ENCODE results near the gene RASGEF1C. TPM values are rescaled to one million over a fixed set of nuclear protein-coding genes. Genes with fewer than 3 reads are reported as not detected.

The RASGEF1C gene
- total and polyA plus RNA-seq, 10 of the 15 experiments (the other 5 are each of a cell fraction or from before 2014, with no cell fraction given): not detected

GRCh38 chr5:180154821-180155364 is 54.1 kb downstream of the RASGEF1C start:
- no peaks in the 10 kb centered on the region for H3K36me3 ChIP-seq (ENCODE audit: control insufficient read depth in 2 of 2, insufficient read depth in 2 of 2, low read length in 1 of 2)
- ATAC-seq: no peak
- no peak overlapping the region for H2AFZ ChIP-seq (ENCODE audit: control insufficient read depth, low read depth, low read length)
- H3K4me1 ChIP-seq (ENCODE audit: control insufficient read depth, insufficient read depth, low read length): no peaks in the 10 kb centered on the region
- no TSS peak for BruUV-seq (replicated peaks)
- H3K79me2 ChIP-seq (ENCODE audit: control insufficient read depth, insufficient read depth, low read length): no peaks in the 10 kb centered on the region
- intact Hi-C loops (cut with micrococcal nuclease; ENCODE audit: unreplicated experiment): no loop called here
- SMC1A ChIA-PET (ENCODE audit: uncharacterized antibody, unreplicated experiment): no interaction called here
- TF ChIP-seq BACH1 (IDR thresholded peaks at IDR 0.05; ENCODE audit: borderline replicate concordance) (no peak), TCF3 (IDR thresholded peaks at IDR 0.05; ENCODE audit: borderline replicate concordance, insufficient read depth, low read depth, low read length) (no peak), IRF5 (IDR thresholded peaks at IDR 0.05; ENCODE audit: borderline replicate concordance) (no peak), SUPT20H (IDR thresholded peaks at IDR 0.05; ENCODE audit: borderline replicate concordance, control insufficient read depth, low read depth, low read length) (no peak), WRNIP1 (IDR thresholded peaks at IDR 0.05; ENCODE audit: borderline replicate concordance, low read depth, low read length) (no peak), E4F1 (IDR thresholded peaks at IDR 0.05; ENCODE audit: borderline replicate concordance, partially characterized antibody) (no peak), KLF5 (IDR thresholded peaks at IDR 0.05; ENCODE audit: partially characterized antibody) (no peak), RFX5 (IDR thresholded peaks at IDR 0.05; ENCODE audit: low read depth, low read length) (no peak), SMAD1 (IDR thresholded peaks at IDR 0.05; ENCODE audit: low read depth, partially characterized antibody) (no peak), NFYA (IDR thresholded peaks at IDR 0.05; ENCODE audit: borderline replicate concordance, low read depth, low read length) (no peak), ESRRA (IDR thresholded peaks at IDR 0.05; ENCODE audit: low read length) (no peak), IKZF2 (IDR thresholded peaks at IDR 0.05) (no peak), GABPA (IDR thresholded peaks at IDR 0.05; ENCODE audit: low read depth) (no peak), ZNF24 (IDR thresholded peaks at IDR 0.05) (no peak), TARDBP (IDR thresholded peaks at IDR 0.05; ENCODE audit: borderline replicate concordance) (no peak), YBX1 (IDR thresholded peaks at IDR 0.05) (no peak), ZBTB11 (CRISPR knock-in tag; IDR thresholded peaks at IDR 0.05) (no peak), STAT3 (IDR thresholded peaks at IDR 0.05; ENCODE audit: low read depth, low read length) (no peak), YY1 (IDR thresholded peaks at IDR 0.05; ENCODE audit: low read depth, low read length) (no peak)
- no peak overlapping the region for H3K4me3 ChIP-seq
- in situ Hi-C loops (cut with MboI): no loop called here
- no peak for DNase-seq (ENCODE audit: low read depth, low spot score)
- no peak overlapping the region for H3K27ac ChIP-seq (ENCODE audit: control insufficient read depth, insufficient read depth)
- no peak for FAIRE-seq
- H3K9me3 ChIP-seq (replicated peaks; ENCODE audit: control insufficient read depth, insufficient read depth, low read length): no peaks in the 10 kb centered on the region
- POLR2A ChIA-PET: no interaction called here
- H3K9ac ChIP-seq (ENCODE audit: control insufficient read depth, insufficient read depth, low read length): no peak overlapping the region
- no peaks in the 10 kb centered on the region for H4K20me1 ChIP-seq (ENCODE audit: control insufficient read depth, insufficient read depth)
- CTCF ChIA-PET: no interaction called here
- H3K4me2 ChIP-seq (ENCODE audit: control insufficient read depth, insufficient read depth): no peak overlapping the region
- RAD21 ChIA-PET (ENCODE audit: unreplicated experiment): no interaction called here
- H3K27me3 ChIP-seq (replicated peaks in 1 of 2; ENCODE audit: control insufficient read depth in 2 of 2, insufficient read depth in 2 of 2, low read length in 1 of 2): no peaks in the 10 kb centered on the region; a peak in 2 of 4 replicates
- WGBS (ENCODE audit: insufficient coverage, insufficient replicate concordance, low lambda C conversion rate, missing lambda C conversion rate): 49% methylated on average over 5 of the region's 5 CpGs

All from GM12878 (cell line).